ENCODE measurements around the gene OR51B5. TPM values are rescaled to one million over a fixed set of nuclear protein-coding genes. Genes with fewer than 3 reads are reported as not detected.
"Not testable (repeated sequence)": the region's sequence is repeated elsewhere in the genome, so short reads cannot be mapped to it uniquely, and the experiment has no call there.

Gene OR51B5
- total RNA-seq, 3 donors from 2014 or later: 0.32 to 2.3 (median 1.0) TPM

GRCh38 chr11:5335170-5335569, 8.2 kb downstream of the OR51B5 start:
- intact Hi-C loops (cut with DNase I; ENCODE audit: low total_unique reads): no loop called here
- TF ChIP-seq POLR2AphosphoS5 (IDR thresholded peaks at IDR 0.05): no peak
- TF ChIP-seq, protein P1, sequence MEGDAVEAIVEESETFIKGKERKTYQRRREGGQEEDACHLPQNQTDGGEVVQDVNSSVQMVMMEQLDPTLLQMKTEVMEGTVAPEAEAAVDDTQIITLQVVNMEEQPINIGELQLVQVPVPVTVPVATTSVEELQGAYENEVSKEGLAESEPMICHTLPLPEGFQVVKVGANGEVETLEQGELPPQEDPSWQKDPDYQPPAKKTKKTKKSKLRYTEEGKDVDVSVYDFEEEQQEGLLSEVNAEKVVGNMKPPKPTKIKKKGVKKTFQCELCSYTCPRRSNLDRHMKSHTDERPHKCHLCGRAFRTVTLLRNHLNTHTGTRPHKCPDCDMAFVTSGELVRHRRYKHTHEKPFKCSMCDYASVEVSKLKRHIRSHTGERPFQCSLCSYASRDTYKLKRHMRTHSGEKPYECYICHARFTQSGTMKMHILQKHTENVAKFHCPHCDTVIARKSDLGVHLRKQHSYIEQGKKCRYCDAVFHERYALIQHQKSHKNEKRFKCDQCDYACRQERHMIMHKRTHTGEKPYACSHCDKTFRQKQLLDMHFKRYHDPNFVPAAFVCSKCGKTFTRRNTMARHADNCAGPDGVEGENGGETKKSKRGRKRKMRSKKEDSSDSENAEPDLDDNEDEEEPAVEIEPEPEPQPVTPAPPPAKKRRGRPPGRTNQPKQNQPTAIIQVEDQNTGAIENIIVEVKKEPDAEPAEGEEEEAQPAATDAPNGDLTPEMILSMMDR (IDR thresholded peaks at IDR 0.05): no peak
- no peak for TF ChIP-seq POLR2A (IDR thresholded peaks at IDR 0.05)
- Histone ChIP-seq H3K9me3 (no peaks in the 10 kb centered on the region), H3K36me3 (no peaks in the 10 kb centered on the region), H3K4me1 (no peaks in the 10 kb centered on the region), H3K27ac (no peak overlapping the region), H3K27me3 (no peaks in the 10 kb centered on the region), H3K4me3 (no peak overlapping the region)
- DNase-seq (ENCODE audit: low spot score in 2 of 2): no peak

DNA sequence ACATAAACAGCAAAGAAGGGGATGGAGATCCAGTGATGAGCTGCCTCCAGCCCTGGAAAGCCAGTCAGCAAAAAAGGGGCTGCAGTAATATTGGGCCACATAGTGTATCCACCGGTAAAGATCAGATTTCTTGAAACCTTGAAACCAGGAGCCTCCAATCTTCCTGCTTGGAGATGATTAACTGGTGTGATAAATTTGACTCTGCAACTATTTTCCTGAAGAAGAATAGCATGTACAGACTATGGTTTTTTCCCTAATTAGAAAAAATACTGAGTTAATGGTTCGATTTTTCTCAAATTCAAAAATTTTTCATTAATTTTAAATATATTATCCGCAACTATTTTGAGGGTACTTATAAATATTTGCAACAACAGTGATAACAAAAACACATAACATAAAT, 19.1 kb downstream of the OR51B5 start, which contains the start of gene OR51B2:
Gene OR51B2 (minus strand): TSS at position 101 of the 400 bp plus-strand sequence. CDS start 0 bp downstream, at position 101.
- no peaks in the 10 kb centered on the region for H3K4me1 ChIP-seq
- intact Hi-C loops (cut with DNase I; ENCODE audit: low total_unique reads): no loop called here
- H3K36me3 ChIP-seq: no peaks in the 10 kb centered on the region
- TF ChIP-seq POLR2AphosphoS5 (IDR thresholded peaks at IDR 0.05): no peak
- TF ChIP-seq, protein P1 (IDR thresholded peaks at IDR 0.05): no peak
- no peak for TF ChIP-seq POLR2A (IDR thresholded peaks at IDR 0.05)
- DNase-seq (ENCODE audit: low spot score in 2 of 2): no peak
- no peak within 1 kb of the TSS for H3K4me3 ChIP-seq
- H3K27me3 ChIP-seq: no peaks in the 10 kb centered on the region
- H3K9me3 ChIP-seq: no peaks in the 10 kb centered on the region
- no peak within 1 kb of the TSS for H3K27ac ChIP-seq

GRCh38 chr11:5317292-5317691, 26.0 kb downstream of the OR51B5 start:
- intact Hi-C loops (cut with DNase I; ENCODE audit: low total_unique reads): no loop called here
- H3K4me1 ChIP-seq: no peaks in the 10 kb centered on the region
- H3K27ac ChIP-seq: no peak overlapping the region
- H3K36me3 ChIP-seq: no peaks in the 10 kb centered on the region
- no peaks in the 10 kb centered on the region for H3K9me3 ChIP-seq
- no peak for DNase-seq (ENCODE audit: low spot score in 2 of 2)
- TF ChIP-seq, protein P1 (IDR thresholded peaks at IDR 0.05): no peak
- no peak for TF ChIP-seq POLR2AphosphoS5 (IDR thresholded peaks at IDR 0.05)
- H3K27me3 ChIP-seq: no peaks in the 10 kb centered on the region
- no peak overlapping the region for H3K4me3 ChIP-seq

DNA sequence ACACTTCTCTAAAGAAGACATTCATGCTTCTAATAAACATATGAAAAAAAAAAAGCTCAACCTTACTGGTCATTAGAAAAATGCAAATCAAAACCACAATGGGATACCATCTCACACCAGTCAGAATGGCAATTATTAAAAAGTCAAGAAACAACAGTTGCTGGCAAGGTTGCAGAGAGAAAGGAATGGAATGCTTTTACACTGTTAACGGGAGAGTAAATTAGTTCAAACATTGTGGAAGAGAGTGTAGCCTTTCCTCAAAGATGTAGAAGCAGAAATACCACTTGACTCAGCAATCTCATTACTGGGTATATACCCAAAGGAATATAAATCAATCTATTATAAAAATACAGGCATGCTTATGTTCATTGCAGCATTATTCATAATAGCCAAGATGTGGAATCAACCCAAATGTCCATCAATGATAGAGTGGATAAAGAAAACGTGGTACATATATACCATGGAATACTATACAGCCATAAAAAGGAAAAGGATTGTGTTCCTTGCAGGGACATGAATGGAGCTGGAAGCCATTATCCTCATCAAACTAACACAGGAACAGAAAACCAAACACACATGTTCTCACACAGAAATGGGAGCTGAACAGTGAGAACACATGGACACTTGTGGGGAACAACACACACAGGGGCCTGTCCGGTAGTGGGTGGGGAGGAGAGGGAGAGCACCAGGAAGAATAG, 29.8 kb downstream of the OR51B5 start:
- H3K36me3 ChIP-seq; H3K27me3 ChIP-seq; intact Hi-C loops (cut with DNase I; ENCODE audit: low total_unique reads); H3K9me3 ChIP-seq; DNase-seq (ENCODE audit: low spot score in 2 of 2); H3K4me3 ChIP-seq; H3K4me1 ChIP-seq; H3K27ac ChIP-seq: not testable (repeated sequence)

DNA sequence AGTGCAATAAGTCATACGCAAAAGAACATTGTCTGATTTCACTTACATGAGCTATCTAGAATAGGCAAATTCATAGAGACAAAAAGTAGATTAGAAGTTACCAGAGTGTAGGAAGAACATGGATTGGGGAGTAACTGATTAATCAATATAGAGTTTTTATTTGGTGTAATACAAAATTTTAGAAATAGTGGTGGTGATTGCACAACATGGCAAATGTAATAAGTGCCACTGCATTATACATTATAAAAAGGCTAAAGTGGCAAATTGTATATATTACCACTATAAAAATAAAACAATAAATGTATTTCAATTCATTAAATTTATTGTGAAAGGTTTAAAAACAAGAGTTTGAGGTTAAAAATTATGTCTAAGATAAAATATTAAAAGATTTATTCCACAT, 32.9 kb downstream of the OR51B5 start:
- no peak overlapping the region for H3K27ac ChIP-seq

More for the DNA sequence above, 32.9 kb downstream of the OR51B5 start:
- H3K27me3 ChIP-seq: no peaks in the 10 kb centered on the region
- no peaks in the 10 kb centered on the region for H3K36me3 ChIP-seq
- no peaks in the 10 kb centered on the region for H3K4me1 ChIP-seq
- DNase-seq (ENCODE audit: low spot score in 2 of 2): no peak
- H3K4me3 ChIP-seq: no peak overlapping the region
- intact Hi-C loops (cut with DNase I; ENCODE audit: low total_unique reads): no loop called here
- TF ChIP-seq, protein P1 (IDR thresholded peaks at IDR 0.05): no peak
- no peaks in the 10 kb centered on the region for H3K9me3 ChIP-seq
